ENCODE data around the gene SV2B.

The SV2B gene

GRCh38 chr15:91282486-91282885, 182.4 kb downstream of the SV2B start:
- Histone ChIP-seq H3K36me3 (ENCODE audit: control insufficient read depth, insufficient read depth, low read length) (no peaks in the 10 kb centered on the region), H3K27me3 (ENCODE audit: control insufficient read depth, insufficient read depth, low read length) (no peaks in the 10 kb centered on the region), H3K4me1 (ENCODE audit: control insufficient read depth, insufficient read depth, low read length) (no peaks in the 10 kb centered on the region), H3K4me3 (ENCODE audit: low read length) (no peak overlapping the region), H3K27ac (ENCODE audit: low read length) (no peak overlapping the region), H3K9me3 (ENCODE audit: control insufficient read depth, insufficient read depth, low read length) (no peaks in the 10 kb centered on the region)
- WGBS (ENCODE audit: insufficient coverage, insufficient read length): no CpG with 5 or more reads among the region's 1 CpG
- no peak for DNase-seq (ENCODE audit: low read depth, low spot score)

GRCh38 chr15:91283155-91283554, 183.1 kb downstream of the SV2B start:
- no peaks in the 10 kb centered on the region for H3K27me3 ChIP-seq (ENCODE audit: control insufficient read depth, insufficient read depth, low read length)
- no peak overlapping the region for H3K27ac ChIP-seq (ENCODE audit: low read length)
- no peaks in the 10 kb centered on the region for H3K4me1 ChIP-seq (ENCODE audit: control insufficient read depth, insufficient read depth, low read length)
- H3K4me3 ChIP-seq (ENCODE audit: low read length): no peak overlapping the region
- H3K36me3 ChIP-seq (ENCODE audit: control insufficient read depth, insufficient read depth, low read length): no peaks in the 10 kb centered on the region
- no peak for DNase-seq (ENCODE audit: low read depth, low spot score)
- no peaks in the 10 kb centered on the region for H3K9me3 ChIP-seq (ENCODE audit: control insufficient read depth, insufficient read depth, low read length)
- WGBS (ENCODE audit: insufficient coverage, insufficient read length): no CpG with 5 or more reads among the region's 2 CpGs

GRCh38 chr15:91284758-91285466, 184.9 kb downstream of the SV2B start:
- no CpG with 5 or more reads among the region's 13 CpGs for WGBS (ENCODE audit: insufficient coverage, insufficient read length)
- Histone ChIP-seq H3K9me3 (ENCODE audit: control insufficient read depth, insufficient read depth, low read length) (no peaks in the 10 kb centered on the region), H3K4me3 (ENCODE audit: low read length) (no peak overlapping the region), H3K27ac (ENCODE audit: low read length) (no peak overlapping the region), H3K27me3 (ENCODE audit: control insufficient read depth, insufficient read depth, low read length) (no peaks in the 10 kb centered on the region), H3K4me1 (ENCODE audit: control insufficient read depth, insufficient read depth, low read length) (no peaks in the 10 kb centered on the region), H3K36me3 (ENCODE audit: control insufficient read depth, insufficient read depth, low read length) (no peaks in the 10 kb centered on the region)
- DNase-seq (ENCODE audit: low read depth, low spot score): no peak

- Histone ChIP-seq H3K9me3 (ENCODE audit: control insufficient read depth, insufficient read depth, low read length) (no peaks in the 10 kb centered on the region), H3K4me1 (ENCODE audit: control insufficient read depth, insufficient read depth, low read length) (no peaks in the 10 kb centered on the region), H3K27me3 (ENCODE audit: control insufficient read depth, insufficient read depth, low read length) (no peaks in the 10 kb centered on the region), H3K27ac (ENCODE audit: low read length) (no peak overlapping the region), H3K4me3 (ENCODE audit: low read length) (no peak overlapping the region), H3K36me3 (ENCODE audit: control insufficient read depth, insufficient read depth, low read length) (no peaks in the 10 kb centered on the region)
- no CpG with 5 or more reads among the region's 1 CpG for WGBS (ENCODE audit: insufficient coverage, insufficient read length)
- peak; percentile 11 for DNase-seq (ENCODE audit: low read depth, low spot score)
Measured at GRCh38 chr15:91289324-91289723, 189.3 kb downstream of the SV2B start.

GRCh38 chr15:91290553-91290952, 190.5 kb downstream of the SV2B start:
- Histone ChIP-seq H3K9me3 (ENCODE audit: control insufficient read depth, insufficient read depth, low read length) (no peaks in the 10 kb centered on the region), H3K27ac (ENCODE audit: low read length) (no peak overlapping the region), H3K36me3 (ENCODE audit: control insufficient read depth, insufficient read depth, low read length) (no peaks in the 10 kb centered on the region), H3K4me1 (ENCODE audit: control insufficient read depth, insufficient read depth, low read length) (no peaks in the 10 kb centered on the region), H3K27me3 (ENCODE audit: control insufficient read depth, insufficient read depth, low read length) (no peaks in the 10 kb centered on the region), H3K4me3 (ENCODE audit: low read length) (no peak overlapping the region)
- WGBS (ENCODE audit: insufficient coverage, insufficient read length): 100% methylated on average over 3 of the region's 6 CpGs
- no peak for DNase-seq (ENCODE audit: low read depth, low spot score)

- Histone ChIP-seq H3K27me3 (ENCODE audit: control insufficient read depth, insufficient read depth, low read length) (no peaks in the 10 kb centered on the region), H3K4me3 (ENCODE audit: low read length) (no peak overlapping the region), H3K36me3 (ENCODE audit: control insufficient read depth, insufficient read depth, low read length) (no peaks in the 10 kb centered on the region), H3K27ac (ENCODE audit: low read length) (no peak overlapping the region), H3K9me3 (ENCODE audit: control insufficient read depth, insufficient read depth, low read length) (no peaks in the 10 kb centered on the region), H3K4me1 (ENCODE audit: control insufficient read depth, insufficient read depth, low read length) (no peaks in the 10 kb centered on the region)
- WGBS (ENCODE audit: insufficient coverage, insufficient read length): no CpG with 5 or more reads among the region's 3 CpGs
- peak; percentile 7 for DNase-seq (ENCODE audit: low read depth, low spot score)
Measured at GRCh38 chr15:91291673-91292072, 191.6 kb downstream of the SV2B start.

GRCh38 chr15:91294344-91294743, 194.3 kb downstream of the SV2B start:
- Histone ChIP-seq H3K4me1 (ENCODE audit: control insufficient read depth, insufficient read depth, low read length) (no peaks in the 10 kb centered on the region), H3K9me3 (ENCODE audit: control insufficient read depth, insufficient read depth, low read length) (no peaks in the 10 kb centered on the region), H3K27me3 (ENCODE audit: control insufficient read depth, insufficient read depth, low read length) (no peaks in the 10 kb centered on the region), H3K36me3 (ENCODE audit: control insufficient read depth, insufficient read depth, low read length) (no peaks in the 10 kb centered on the region), H3K4me3 (ENCODE audit: low read length) (no peak overlapping the region), H3K27ac (ENCODE audit: low read length) (no peak overlapping the region)
- no peak for DNase-seq (ENCODE audit: low read depth, low spot score)
- no CpG with 5 or more reads among the region's 1 CpG for WGBS (ENCODE audit: insufficient coverage, insufficient read length)

- no peak for DNase-seq (ENCODE audit: low read depth, low spot score)
- Histone ChIP-seq H3K4me1 (ENCODE audit: control insufficient read depth, insufficient read depth, low read length) (no peaks in the 10 kb centered on the region), H3K27ac (ENCODE audit: low read length) (no peak overlapping the region), H3K36me3 (ENCODE audit: control insufficient read depth, insufficient read depth, low read length) (no peaks in the 10 kb centered on the region), H3K4me3 (ENCODE audit: low read length) (no peak overlapping the region), H3K27me3 (ENCODE audit: control insufficient read depth, insufficient read depth, low read length) (no peaks in the 10 kb centered on the region), H3K9me3 (ENCODE audit: control insufficient read depth, insufficient read depth, low read length) (no peaks in the 10 kb centered on the region)
- no CpG with 5 or more reads among the region's 5 CpGs for WGBS (ENCODE audit: insufficient coverage, insufficient read length)
Measured at GRCh38 chr15:91294795-91295194, 194.7 kb downstream of the SV2B start.

- no peak for DNase-seq (ENCODE audit: low read depth, low spot score)
- H3K36me3 ChIP-seq (ENCODE audit: control insufficient read depth, insufficient read depth, low read length): no peaks in the 10 kb centered on the region
- H3K4me3 ChIP-seq (ENCODE audit: low read length): no peak overlapping the region
- WGBS (ENCODE audit: insufficient coverage, insufficient read length): no CpG with 5 or more reads among the region's 6 CpGs
- no peaks in the 10 kb centered on the region for H3K4me1 ChIP-seq (ENCODE audit: control insufficient read depth, insufficient read depth, low read length)
- H3K27ac ChIP-seq (ENCODE audit: low read length): no peak overlapping the region
- no peaks in the 10 kb centered on the region for H3K9me3 ChIP-seq (ENCODE audit: control insufficient read depth, insufficient read depth, low read length)
- no peaks in the 10 kb centered on the region for H3K27me3 ChIP-seq (ENCODE audit: control insufficient read depth, insufficient read depth, low read length)
Measured at GRCh38 chr15:91298101-91298500, 198.0 kb downstream of the SV2B start.

GRCh38 chr15:91302588-91303439, 202.8 kb downstream of the SV2B start:
- Histone ChIP-seq H3K27ac (ENCODE audit: low read length) (no peak overlapping the region), H3K4me3 (ENCODE audit: low read length) (no peak overlapping the region), H3K9me3 (ENCODE audit: control insufficient read depth, insufficient read depth, low read length) (no peaks in the 10 kb centered on the region), H3K4me1 (ENCODE audit: control insufficient read depth, insufficient read depth, low read length) (peaks cover 2% of the 10 kb centered on the region; the same call in 1 of the 2 replicates), H3K27me3 (ENCODE audit: control insufficient read depth, insufficient read depth, low read length) (no peaks in the 10 kb centered on the region), H3K36me3 (ENCODE audit: control insufficient read depth, insufficient read depth, low read length) (no peaks in the 10 kb centered on the region)
- WGBS (ENCODE audit: insufficient coverage, insufficient read length): no CpG with 5 or more reads among the region's 11 CpGs
- peak; percentile 55 for DNase-seq (ENCODE audit: low read depth, low spot score)

Data from iPS DF 6.9 (cell line).